SK-N-SH treated with all-trans-retinoic acid at 6 μM for 48 hours (cell line): ENCODE results near the gene NPAS2.

ENCODE experiments used
- BACH2 ChIP-seq: fragments of 250-450 bp; sonication (Bioruptor Pico); IDR thresholded peaks from 2 replicates; pipeline ENCODE4 v1.9.0; 2021; ENCODE audit warnings: mild to moderate bottlenecking, borderline replicate concordance
- ZNF565 ChIP-seq: fragments of 450-650 bp; formaldehyde crosslinking; conservative IDR thresholded peaks from 2 replicates; pipeline ENCODE4 v1.5.0; 2020; ENCODE audit warnings: low read depth, mild to moderate bottlenecking, moderate library complexity
- TF ChIP-seq, protein P1 (sequence below): fragments of 250-450 bp; sonication (Bioruptor Pico); IDR thresholded peaks from 2 replicates; pipeline ENCODE4 v1.8.0; 2020; ENCODE audit warnings: mild to moderate bottlenecking, moderate library complexity, borderline replicate concordance

DNA sequence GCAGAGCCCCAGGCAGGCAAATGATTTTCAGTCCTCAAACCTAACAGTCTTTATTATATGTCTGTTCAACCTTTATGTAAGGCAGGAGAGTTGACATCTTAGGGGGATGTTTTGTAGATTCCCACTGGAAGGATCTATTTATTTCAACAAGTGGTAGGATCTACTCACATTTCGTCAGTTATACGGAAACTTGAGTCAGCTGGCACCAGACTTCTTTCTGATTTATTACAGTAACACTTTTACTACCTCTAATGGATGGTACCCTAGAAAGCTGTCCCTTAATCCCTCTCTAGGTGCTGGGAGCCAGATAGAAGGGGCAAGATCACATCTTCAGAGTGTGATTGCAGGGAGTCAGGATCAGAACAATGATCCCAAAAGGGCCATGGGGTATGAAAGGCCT lies 180.1 kb downstream of the NPAS2 start:
- TF ChIP-seq, protein P1, sequence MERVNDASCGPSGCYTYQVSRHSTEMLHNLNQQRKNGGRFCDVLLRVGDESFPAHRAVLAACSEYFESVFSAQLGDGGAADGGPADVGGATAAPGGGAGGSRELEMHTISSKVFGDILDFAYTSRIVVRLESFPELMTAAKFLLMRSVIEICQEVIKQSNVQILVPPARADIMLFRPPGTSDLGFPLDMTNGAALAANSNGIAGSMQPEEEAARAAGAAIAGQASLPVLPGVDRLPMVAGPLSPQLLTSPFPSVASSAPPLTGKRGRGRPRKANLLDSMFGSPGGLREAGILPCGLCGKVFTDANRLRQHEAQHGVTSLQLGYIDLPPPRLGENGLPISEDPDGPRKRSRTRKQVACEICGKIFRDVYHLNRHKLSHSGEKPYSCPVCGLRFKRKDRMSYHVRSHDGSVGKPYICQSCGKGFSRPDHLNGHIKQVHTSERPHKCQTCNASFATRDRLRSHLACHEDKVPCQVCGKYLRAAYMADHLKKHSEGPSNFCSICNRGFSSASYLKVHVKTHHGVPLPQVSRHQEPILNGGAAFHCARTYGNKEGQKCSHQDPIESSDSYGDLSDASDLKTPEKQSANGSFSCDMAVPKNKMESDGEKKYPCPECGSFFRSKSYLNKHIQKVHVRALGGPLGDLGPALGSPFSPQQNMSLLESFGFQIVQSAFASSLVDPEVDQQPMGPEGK (CRISPR knock-in tag), result no peak
- no peak for TF ChIP-seq BACH2 (CRISPR knock-in tag)
- TF ChIP-seq ZNF565, result no peak
